Small intestine (tissue), 7 donors: ENCODE data around the gene WFIKKN1. TPM values are rescaled to one million over a fixed set of nuclear protein-coding genes. Genes with fewer than 3 reads are reported as not detected.

ENCODE experiments used
- DNase-seq, 2 donors: peaks; one replicate each; pipeline versions ENCODE4 v3.0.0 to v3.0.0-alpha.2; 2013
- FAIRE-seq: peaks from 2 replicates; lab custom pipeline; 2012; peaks lifted over from hg19 to GRCh38; lab: Jason Lieb, UNC
- H3K27ac ChIP-seq, 3 donors: one replicate each; pipeline ENCODE4 v1.5.1; 2013; ENCODE audit warnings: low read length in 2 of 3, mild to moderate bottlenecking in 2 of 3, control low read depth in 1 of 3, inconsistent platforms in 1 of 3, low read depth in 1 of 3, moderate library complexity in 1 of 3
- H3K27me3 ChIP-seq, 3 donors: one replicate each; pipeline ENCODE4 v1.6.1; 2013; ENCODE audit warnings: low read length in 3 of 3, inconsistent platforms in 1 of 3; ENCODE audit not compliant: control insufficient read depth in 3 of 3, insufficient read depth in 3 of 3
- H3K36me3 ChIP-seq, 3 donors: one replicate each; pipeline ENCODE4 v1.6.1; 2013; ENCODE audit warnings: low read length in 3 of 3, inconsistent platforms in 1 of 3, low read depth in 1 of 3, mild to moderate bottlenecking in 1 of 3, moderate library complexity in 1 of 3; ENCODE audit not compliant: control insufficient read depth in 3 of 3, insufficient read depth in 2 of 3
- H3K4me1 ChIP-seq, 3 donors: one replicate each; pipeline ENCODE4 v1.6.1; 2013; ENCODE audit warnings: low read length in 2 of 3, inconsistent platforms in 1 of 3, low read depth in 1 of 3, mild to moderate bottlenecking in 1 of 3, moderate library complexity in 1 of 3; ENCODE audit not compliant: control insufficient read depth in 3 of 3, insufficient read depth in 2 of 3
- H3K4me3 ChIP-seq, 3 donors: one replicate each; pipeline ENCODE4 v1.5.1; 2013; ENCODE audit warnings: low read length in 3 of 3, control low read depth in 1 of 3, inconsistent platforms in 1 of 3, low read depth in 1 of 3, mild to moderate bottlenecking in 1 of 3, moderate library complexity in 1 of 3
- H3K9me3 ChIP-seq, 2 donors: one replicate each; pipeline ENCODE4 v1.6.1; 2013; ENCODE audit warnings: low read depth in 1 of 2, low read length in 1 of 2; ENCODE audit not compliant: control insufficient read depth in 2 of 2, insufficient read depth in 1 of 2
- WGBS, 3 donors: extraction: QIAGEN DNeasy Blood & Tissue Kit; methylation state at CpG; one replicate each; pipeline ENCODE4 v1.1.7; 2013; 5-methylcytosine and 5-hydroxymethylcytosine counted together
- polyA plus RNA-seq, 4 donors: library from polyadenylated mRNA; stranded (reverse) in 3 of 4; unstranded in 1 of 4; fragments of 200-250 nt in 3 of 4; fragments of 120-200 nt in 1 of 4; gene quantifications; one replicate each; pipeline versions ENCODE4 v1.2.1 to v1.2.3, GENCODE V29; 2013
- donor health status: healthy with polysubstance abuse.
- donor health status: control.
- donor health status: control.
- donor health status: Bipolar disorder and iron deficiency.
- donor health status: healthy.

WFIKKN1 gene
- polyA plus RNA-seq, 4 donors = 0.60 to 7.6 (median 3.6) TPM

- Histone ChIP-seq H3K4me3 (no peak overlapping the region), H3K9me3 (no peaks in the 10 kb centered on the region), H3K27ac (no peak overlapping the region), H3K27me3 (peaks cover 0 to 12% (median 0%) of the 10 kb centered on the region in 3 donors), H3K4me1 (peaks cover under 1 to 29% (median 2%) of the 10 kb centered on the region in 3 donors), H3K36me3 (peaks cover 0 to 26% (median 0%) of the 10 kb centered on the region in 3 donors)
- WGBS, 3 donors = 74 to 82% (median 81%) methylated on average over 13 to 14 of the region's 14 CpGs
- FAIRE-seq (no peak), DNase-seq (no peak)
These were observed 43.9 kb upstream of the WFIKKN1 start for GRCh38 chr16:586645-587590.

GRCh38 chr16:588639-588888, 42.2 kb upstream of the WFIKKN1 start:
- 0 to 1% (median 1%) methylated on average over 16 to 21 of the region's 21 CpGs for WGBS, 3 donors
- Histone ChIP-seq H3K4me1 (peaks cover 4 to 44% (median 13%) of the 10 kb centered on the region in 3 donors), H3K27ac (peak overlapping the region; percentile 98 to 99 (median 98)), H3K36me3 (peaks cover 0 to 22% (median 0%) of the 10 kb centered on the region in 3 donors), H3K4me3 (peak overlapping the region; percentile 54 to 90 (median 89)), H3K27me3 (peaks cover 0 to 12% (median 0%) of the 10 kb centered on the region in 3 donors), H3K9me3 (no peaks in the 10 kb centered on the region)
- FAIRE-seq = no peak
- DNase-seq = peak; percentile 60 to 85

- Histone ChIP-seq H3K4me3 (peak overlapping the region; percentile 54 to 90 (median 89)), H3K9me3 (no peaks in the 10 kb centered on the region), H3K36me3 (peaks cover 0 to 26% (median 0%) of the 10 kb centered on the region in 3 donors), H3K27me3 (peaks cover 0 to 12% (median 0%) of the 10 kb centered on the region in 3 donors), H3K4me1 (peaks cover 4 to 49% (median 13%) of the 10 kb centered on the region in 3 donors), H3K27ac (peak overlapping the region; percentile 98 to 99 (median 98))
- FAIRE-seq (no peak), DNase-seq (peak; percentile 96 to 99)
- WGBS, 3 donors = 1% methylated on average over 71 to 107 of the region's 107 CpGs
These were observed 41.7 kb upstream of the WFIKKN1 start for GRCh38 chr16:588889-589657.

- FAIRE-seq (no peak), DNase-seq (peak; percentile 98 to 100)
- H3K9me3 ChIP-seq = no peaks in the 10 kb centered on the region
- WGBS, 3 donors = 0 to 1% (median 1%) methylated on average over 31 to 67 of the region's 67 CpGs
- peaks cover 0 to 12% (median 0%) of the 10 kb centered on the region in 3 donors for H3K27me3 ChIP-seq
- H3K36me3 ChIP-seq = peaks cover 0 to 33% (median 0%) of the 10 kb centered on the region in 3 donors
- H3K4me1 ChIP-seq = peaks cover 4 to 54% (median 16%) of the 10 kb centered on the region in 3 donors
- peak within 1 kb of the TSS; percentile 71 to 96 (median 91) for H3K4me3 ChIP-seq
- H3K27ac ChIP-seq = peak within 1 kb of the TSS; percentile 98 to 99 (median 98)
These were observed 41.1 kb upstream of the WFIKKN1 start, which contains the start of gene RAB40C for GRCh38 chr16:589658-590187. Gene RAB40C, plus strand, starts transcription at chr16:590066. Its CDS starts 226 bp downstream, at chr16:590292.

- peak overlapping the region; percentile 88 to 95 (median 89) for H3K27ac ChIP-seq
- no peaks in the 10 kb centered on the region for H3K9me3 ChIP-seq
- FAIRE-seq = no peak
- DNase-seq = peak in 1 of 2 donors; percentile 77
- peaks cover 0 to 11% (median 0%) of the 10 kb centered on the region in 3 donors for H3K27me3 ChIP-seq
- WGBS, 3 donors = 0 to 1% (median 1%) methylated on average over 56 to 71 of the region's 71 CpGs
- peaks cover 4 to 58% (median 16%) of the 10 kb centered on the region in 3 donors for H3K4me1 ChIP-seq
- H3K36me3 ChIP-seq = peaks cover 0 to 37% (median 0%) of the 10 kb centered on the region in 3 donors
- peak overlapping the region; percentile 71 to 96 (median 91) for H3K4me3 ChIP-seq
These were observed 40.5 kb upstream of the WFIKKN1 start for GRCh38 chr16:590188-590814.

GRCh38 chr16:590815-591200, 40.0 kb upstream of the WFIKKN1 start:
- H3K4me1 ChIP-seq = peaks cover 4 to 56% (median 16%) of the 10 kb centered on the region in 3 donors
- FAIRE-seq = no peak

GRCh38 chr16:591231-591630, 39.6 kb upstream of the WFIKKN1 start:
- Histone ChIP-seq H3K9me3 (no peaks in the 10 kb centered on the region), H3K27ac (peak overlapping the region; percentile 88 to 95 (median 89)), H3K4me1 (peaks cover 4 to 56% (median 16%) of the 10 kb centered on the region in 3 donors), H3K36me3 (peaks cover 0 to 43% (median 0%) of the 10 kb centered on the region in 3 donors), H3K4me3 (peak overlapping the region in 2 of 3 donors; percentile 91 to 96), H3K27me3 (peaks cover 0 to 4% (median 0%) of the 10 kb centered on the region in 3 donors)
- 16 to 66% (median 47%) methylated on average over 8 of the region's 8 CpGs for WGBS, 3 donors
- FAIRE-seq (no peak), DNase-seq (peak in 1 of 2 donors; percentile 41)

More at GRCh38 chr16:590815-591200, 40.0 kb upstream of the WFIKKN1 start:
- Histone ChIP-seq H3K27me3 (peaks cover 0 to 8% (median 0%) of the 10 kb centered on the region in 3 donors), H3K27ac (peak overlapping the region; percentile 88 to 95 (median 89)), H3K4me3 (peak overlapping the region; percentile 71 to 96 (median 91)), H3K36me3 (peaks cover 0 to 39% (median 0%) of the 10 kb centered on the region in 3 donors), H3K9me3 (no peaks in the 10 kb centered on the region)
- WGBS, 3 donors = 15 to 38% (median 29%) methylated on average over 10 of the region's 10 CpGs
- no peak for DNase-seq
